PFSK-1 (cell line): Measurements from ENCODE around the gene PAIP1. TPM values are rescaled to one million over a fixed set of nuclear protein-coding genes. Genes with fewer than 3 reads are reported as not detected.

ENCODE experiments used
- FOXP2 ChIP-seq: optimal IDR thresholded peaks from 2 replicates; pipeline ENCODE3; 2011; ENCODE audit warnings: borderline replicate concordance, control low read depth, inconsistent platforms; ENCODE audit not compliant: insufficient read depth; ENCODE audit errors: extremely low read length, extremely low read depth
- POLR2AphosphoS5 ChIP-seq: IDR thresholded peaks from 2 replicates; pipeline ENCODE4 v1.6.1; 2012; ENCODE audit warnings: low read depth, mild to moderate bottlenecking, control low read depth, low read length, moderate library complexity
- REST ChIP-seq, 2 experiments: IDR thresholded peaks; 2 replicates each; pipeline versions ENCODE4 v1.6.1 to v1.8.0; 2011 to 2012; ENCODE audit warnings: low read depth in 2 of 2, low read length in 2 of 2, control low read depth in 1 of 2, inconsistent platforms in 1 of 2, mild to moderate bottlenecking in 1 of 2, moderate library complexity in 1 of 2; ENCODE audit not compliant: insufficient read depth in 1 of 2
- SIN3A ChIP-seq: IDR thresholded peaks from 2 replicates; pipeline ENCODE4 v1.6.1; 2012; ENCODE audit warnings: mild to moderate bottlenecking, low read length, moderate library complexity, borderline replicate concordance; ENCODE audit not compliant: insufficient read depth
- TAF1 ChIP-seq: IDR thresholded peaks from 2 replicates; pipeline ENCODE4 v1.6.1; 2012; ENCODE audit warnings: low read length, control low read depth, borderline replicate concordance; ENCODE audit not compliant: insufficient read depth
- polyA plus RNA-seq: library from polyadenylated mRNA; unstranded; fragments of >200 nt; gene quantifications from one replicate; pipeline ENCODE4 v1.2.1, GENCODE V29; 2012; ENCODE audit warnings: low read depth, missing spikeins; ENCODE audit not compliant: insufficient read length

The PAIP1 gene
- 69.6 TPM for polyA plus RNA-seq

DNA sequence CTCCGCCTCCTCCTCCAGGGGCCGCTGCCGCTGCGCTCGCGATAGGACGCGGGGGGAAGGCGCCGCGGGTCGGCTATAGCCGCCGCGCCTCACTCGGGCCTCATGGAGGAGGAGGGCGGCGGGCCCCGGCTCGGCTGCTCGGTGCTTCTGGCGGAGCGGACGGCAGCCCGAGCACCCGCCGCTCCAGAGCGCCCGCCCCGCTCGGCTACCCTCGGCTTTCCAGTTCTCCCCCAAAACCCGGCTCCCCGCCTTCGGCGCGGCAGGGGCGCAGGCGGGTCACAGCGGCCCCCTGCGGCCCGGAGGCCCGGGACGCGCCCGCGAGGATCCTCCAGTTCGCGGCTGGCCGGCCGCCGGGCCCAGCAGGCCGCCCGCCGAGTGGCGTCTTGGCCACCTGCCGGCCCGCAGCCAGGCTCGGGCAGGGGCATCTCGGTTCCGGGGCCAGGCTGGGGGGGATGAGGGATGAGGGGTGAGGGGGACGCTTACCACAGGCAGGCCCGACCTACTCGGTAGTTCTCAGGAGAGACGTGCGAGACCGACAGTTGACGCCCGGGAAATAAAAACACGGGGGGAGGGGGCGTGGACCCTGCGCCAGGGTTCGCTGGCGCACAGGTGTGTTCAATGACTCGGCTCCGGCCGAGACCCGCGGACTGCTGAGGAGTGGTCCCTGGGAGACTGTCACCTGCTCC lies at the start of gene PAIP1:
PAIP1 (minus strand) TSS at position 221 of the 686 bp plus-strand sequence. CDS start 231 bp downstream, outside the sequence.
- TF ChIP-seq POLR2AphosphoS5 (peak; percentile 64), REST (IDR thresholded peaks at IDR 0.05; ENCODE audit: insufficient read depth in 1 of 2, low read depth in 2 of 2, low read length in 2 of 2) (no peak), TAF1 (peak; percentile 63; the same call in 1 of the 2 replicates), FOXP2 (peak; percentile 60), SIN3A (0 out of 2 replicates have a peak, but pooled peaks have one; percentile 9)

- TF ChIP-seq FOXP2 = no peak
- TF ChIP-seq TAF1 = no peak
- TF ChIP-seq REST (IDR thresholded peaks at IDR 0.05; ENCODE audit: insufficient read depth in 1 of 2, low read depth in 2 of 2, low read length in 2 of 2) = no peak
- no peak for TF ChIP-seq SIN3A
- no peak for TF ChIP-seq POLR2AphosphoS5
Observed at GRCh38 chr5:43606351-43606750, 49.5 kb upstream of the PAIP1 start.

DNA sequence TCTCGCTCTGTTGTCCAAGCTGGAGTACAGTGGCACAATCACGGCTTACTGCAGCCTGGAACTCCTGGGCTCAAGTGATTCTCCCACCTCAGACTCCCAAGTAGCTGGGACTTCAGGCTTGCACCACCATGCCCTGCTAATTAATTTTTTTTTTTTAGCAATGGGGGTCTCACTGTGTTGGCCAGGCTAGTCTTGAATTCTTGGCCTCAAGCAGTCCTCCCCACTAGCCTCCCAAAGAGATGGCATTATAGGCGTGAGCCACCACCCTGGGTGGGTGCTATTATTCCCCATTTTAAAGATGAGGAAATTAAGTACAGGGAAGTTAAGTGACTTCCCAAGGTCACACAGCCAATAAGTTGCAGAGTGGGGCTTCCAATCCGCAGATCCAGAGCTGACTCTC lies 47.8 kb upstream of the PAIP1 start:
- no peak for TF ChIP-seq TAF1
- TF ChIP-seq REST (IDR thresholded peaks at IDR 0.05; ENCODE audit: insufficient read depth in 1 of 2, low read depth in 2 of 2, low read length in 2 of 2) = no peak
- TF ChIP-seq SIN3A = no peak
- TF ChIP-seq FOXP2 = no peak
- no peak for TF ChIP-seq POLR2AphosphoS5

- TF ChIP-seq SIN3A (no peak), POLR2AphosphoS5 (no peak), TAF1 (no peak), FOXP2 (no peak), REST (IDR thresholded peaks at IDR 0.05; ENCODE audit: insufficient read depth in 1 of 2, low read depth in 2 of 2, low read length in 2 of 2) (no peak)
Observed at GRCh38 chr5:43603344-43604217, 46.7 kb upstream of the PAIP1 start.
